ENCODE results near the gene SLC13A3.

SLC13A3 gene

GRCh38 chr20:46651091-46651962 lies at the start of gene SLC13A3:
TSS of gene SLC13A3 (minus strand) at chr20:46651459. CDS start at chr20:46651421, 38 bp downstream.
- peak; percentile 33 for DNase-seq (ENCODE audit: low spot score)

- DNase-seq (ENCODE audit: low spot score): no peak
Observed at GRCh38 chr20:46701057-46701456, 49.8 kb upstream of the SLC13A3 start.

GRCh38 chr20:46700481-46700880 lies 49.2 kb upstream of the SLC13A3 start:
- no peak for DNase-seq (ENCODE audit: low spot score)

GRCh38 chr20:46699651-46700359 lies 48.5 kb upstream of the SLC13A3 start:
- DNase-seq (ENCODE audit: low spot score): no peak

GRCh38 chr20:46698788-46699187 lies 47.5 kb upstream of the SLC13A3 start:
- no peak for DNase-seq (ENCODE audit: low spot score)

- DNase-seq (ENCODE audit: low spot score): no peak
Observed at GRCh38 chr20:46696791-46697279, 45.6 kb upstream of the SLC13A3 start.

- peak; percentile 49 for DNase-seq (ENCODE audit: low spot score)
Observed at GRCh38 chr20:46695892-46696291, 44.6 kb upstream of the SLC13A3 start.

- DNase-seq (ENCODE audit: low spot score): no peak
Observed at GRCh38 chr20:46694484-46694883, 43.2 kb upstream of the SLC13A3 start.

- DNase-seq (ENCODE audit: low spot score): no peak
Observed at GRCh38 chr20:46691196-46691595, 39.9 kb upstream of the SLC13A3 start.

- DNase-seq (ENCODE audit: low spot score): no peak
Observed at GRCh38 chr20:46690219-46691106, 39.2 kb upstream of the SLC13A3 start.

- no peak for DNase-seq (ENCODE audit: low spot score)
Observed at GRCh38 chr20:46689754-46690085, 38.5 kb upstream of the SLC13A3 start.

GRCh38 chr20:46689082-46689753 lies 38.0 kb upstream of the SLC13A3 start, which contains the start of gene TP53RK:
TSS of gene TP53RK (minus strand) at chr20:46689444. CDS start at chr20:46689414, 30 bp downstream.
- DNase-seq (ENCODE audit: low spot score): peak; percentile 98

- no peak for DNase-seq (ENCODE audit: low spot score)
Observed at GRCh38 chr20:46688151-46689081, 37.2 kb upstream of the SLC13A3 start.

GRCh38 chr20:46683939-46684750 lies 32.9 kb upstream of the SLC13A3 start:
- DNase-seq (ENCODE audit: low spot score): peak; percentile 58

GRCh38 chr20:46683668-46683938 lies 32.3 kb upstream of the SLC13A3 start:
- DNase-seq (ENCODE audit: low spot score): no peak

GRCh38 chr20:46683011-46683667 lies 31.9 kb upstream of the SLC13A3 start:
- no peak for DNase-seq (ENCODE audit: low spot score)

- no peak for DNase-seq (ENCODE audit: low spot score)
Observed at GRCh38 chr20:46682063-46682821, 31.0 kb upstream of the SLC13A3 start.
